ENCODE results near the gene OR52B6.
A peak's percentile ranks its signal among the peaks of the same experiment; 100 is the strongest.
"Not testable (repeated sequence)": the region's sequence is repeated elsewhere in the genome, so short reads cannot be mapped to it uniquely, and the experiment has no call there.

The OR52B6 gene

DNA sequence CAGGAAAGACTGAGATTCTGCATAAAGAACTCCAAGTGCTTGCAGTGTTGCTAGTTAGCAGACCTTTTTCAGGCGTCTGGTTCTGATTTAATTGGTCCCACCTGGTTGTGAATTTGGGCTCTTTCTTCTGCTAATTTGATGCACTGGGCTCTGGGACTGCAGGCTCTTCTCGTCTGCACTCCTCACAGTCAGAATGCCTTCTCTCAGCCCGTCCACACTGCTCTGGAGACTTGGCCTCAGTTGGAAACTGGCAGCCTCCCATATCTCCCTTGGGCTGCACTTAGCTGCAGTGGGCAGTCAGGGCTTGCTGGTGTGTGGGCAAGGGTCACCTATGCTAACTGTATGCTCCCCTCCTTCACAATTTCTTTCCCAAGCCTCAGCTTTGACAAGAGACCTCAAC lies 17.3 kb downstream of the OR52B6 start:
- DNase-seq = no peak

DNA sequence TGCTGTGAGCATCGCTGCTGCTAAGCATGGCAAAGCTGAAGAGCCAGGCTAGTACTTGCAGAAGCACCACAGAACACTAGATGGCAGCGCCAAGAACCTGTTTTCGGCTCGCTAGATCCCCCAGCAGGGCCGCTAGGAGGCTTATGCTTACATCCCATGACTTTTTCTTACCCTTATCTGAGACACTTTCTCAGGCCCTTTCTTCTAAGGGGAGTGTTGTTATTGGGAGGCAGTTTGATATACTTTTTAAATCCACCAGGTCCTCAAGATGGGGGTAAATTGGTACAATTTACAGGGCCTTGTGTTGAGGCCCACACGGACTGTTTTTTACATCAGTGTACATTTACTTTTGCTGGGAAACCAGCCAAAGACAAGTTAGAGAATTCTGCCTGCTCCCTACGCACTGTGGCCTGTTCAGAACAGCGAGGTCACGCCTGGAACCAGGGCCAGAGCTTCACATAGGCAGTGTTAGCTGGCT lies 19.7 kb downstream of the OR52B6 start:
- DNase-seq = no peak

DNA sequence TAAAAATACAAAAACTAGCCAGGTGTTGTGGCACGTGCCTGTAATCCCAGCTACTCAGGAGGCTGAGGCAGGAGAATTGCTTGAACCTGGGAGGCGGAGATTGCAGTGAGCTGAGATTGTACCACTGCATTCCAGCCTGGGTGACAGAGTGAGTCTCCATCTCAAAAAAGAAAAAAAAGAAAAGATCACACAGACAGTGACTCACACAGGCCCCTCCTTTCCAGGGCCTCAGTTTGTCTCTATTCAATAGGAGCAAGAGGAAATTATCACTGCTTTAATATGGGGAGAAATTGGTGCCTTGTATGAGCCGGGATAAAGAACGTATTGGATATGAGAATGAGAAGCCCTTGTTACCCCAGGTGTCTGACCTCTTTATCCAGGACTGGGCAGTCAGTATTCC lies 22.1 kb downstream of the OR52B6 start:
- not testable (repeated sequence) for DNase-seq

DNA sequence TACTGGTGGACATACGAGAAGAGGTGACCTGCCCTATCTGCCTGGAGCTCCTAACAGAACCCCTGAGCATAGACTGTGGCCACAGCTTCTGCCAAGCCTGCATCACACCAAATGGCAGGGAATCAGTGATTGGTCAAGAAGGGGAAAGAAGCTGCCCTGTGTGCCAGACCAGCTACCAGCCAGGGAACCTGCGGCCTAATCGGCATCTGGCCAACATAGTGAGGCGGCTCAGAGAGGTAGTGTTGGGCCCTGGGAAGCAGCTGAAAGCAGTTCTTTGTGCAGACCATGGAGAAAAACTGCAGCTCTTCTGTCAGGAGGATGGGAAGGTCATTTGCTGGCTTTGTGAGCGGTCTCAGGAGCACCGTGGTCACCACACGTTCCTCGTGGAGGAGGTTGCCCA lies 22.6 kb downstream of the OR52B6 start:
- peak in 1 of 2 experiments; percentile 15 for DNase-seq

DNA sequence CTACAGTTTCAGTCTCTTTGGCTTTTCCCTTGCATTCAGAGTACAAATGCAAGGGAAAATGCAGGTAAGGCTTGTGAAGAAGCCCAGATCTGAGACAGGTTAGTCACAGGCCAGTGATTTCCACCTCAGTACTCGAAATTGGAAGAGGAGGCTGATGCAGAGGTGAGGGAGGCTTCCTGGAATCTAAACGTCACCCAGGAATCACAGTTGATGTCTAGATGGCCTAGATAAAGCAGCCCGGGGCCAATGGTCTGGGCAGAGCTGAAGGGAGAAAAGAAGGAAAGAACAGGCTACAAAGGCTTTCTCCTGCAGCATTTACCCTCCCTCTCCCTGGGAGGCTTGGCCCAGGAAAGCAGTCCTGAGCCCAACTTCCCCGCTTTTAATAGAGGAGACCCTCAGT lies 24.2 kb downstream of the OR52B6 start:
- DNase-seq = no peak

DNA sequence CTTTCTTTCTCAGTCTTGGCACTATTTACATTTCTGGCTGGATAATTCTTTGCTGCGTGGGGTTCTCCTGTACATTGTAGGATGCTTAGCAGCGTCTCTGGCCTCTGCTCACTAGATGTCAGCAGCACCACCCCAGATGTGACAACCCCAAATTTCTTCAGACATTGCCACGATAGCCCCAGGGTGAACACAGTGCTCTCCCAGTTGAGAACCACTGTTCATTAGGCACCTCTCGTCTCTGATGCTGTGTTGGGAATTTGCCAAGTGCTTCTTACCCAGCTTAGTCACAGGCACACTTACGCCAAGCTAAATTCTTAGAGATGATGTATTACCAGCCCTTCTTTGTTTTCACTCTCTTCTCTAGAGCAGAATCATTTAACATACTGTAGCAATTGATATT lies 25.2 kb downstream of the OR52B6 start:
- no peak for DNase-seq

DNA sequence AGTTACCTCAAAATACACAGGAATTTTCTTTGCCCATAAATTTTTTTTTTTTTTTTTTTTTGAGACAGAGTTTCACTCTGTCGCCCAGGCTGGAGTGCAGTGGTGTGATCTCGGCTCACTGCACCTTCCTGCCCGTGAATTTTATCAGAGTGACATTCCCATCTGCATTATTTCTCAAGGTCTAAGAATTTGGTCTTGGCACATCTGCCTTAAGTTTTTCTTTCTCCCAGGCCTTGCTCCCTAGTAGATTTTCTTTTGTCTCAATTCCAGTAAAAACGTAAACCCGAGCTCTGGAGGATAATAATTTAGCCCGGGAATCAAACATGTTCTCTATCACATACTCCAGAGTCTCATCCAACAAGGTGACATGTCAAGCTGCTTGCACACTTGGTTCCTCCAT lies 28.1 kb downstream of the OR52B6 start:
- DNase-seq = no peak

DNA sequence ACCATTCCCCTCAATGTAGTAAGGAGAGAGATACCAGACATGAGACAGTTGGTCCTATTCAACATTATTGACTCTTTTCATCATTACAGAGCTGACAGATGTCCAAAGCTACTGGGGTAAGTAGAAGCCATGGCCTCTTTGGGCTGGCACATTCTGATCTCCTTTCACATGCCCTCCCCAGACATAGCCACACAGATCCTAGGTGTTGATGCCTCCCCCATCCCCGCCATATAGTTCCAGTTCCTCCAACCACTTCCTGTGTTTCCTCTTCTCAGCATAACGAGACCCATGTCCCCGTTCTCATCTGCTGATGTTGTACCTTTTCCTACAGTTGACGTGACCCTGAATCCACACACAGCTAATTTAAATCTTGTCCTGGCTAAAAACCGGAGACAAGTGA lies 29.8 kb downstream of the OR52B6 start:
- DNase-seq = no peak

DNA sequence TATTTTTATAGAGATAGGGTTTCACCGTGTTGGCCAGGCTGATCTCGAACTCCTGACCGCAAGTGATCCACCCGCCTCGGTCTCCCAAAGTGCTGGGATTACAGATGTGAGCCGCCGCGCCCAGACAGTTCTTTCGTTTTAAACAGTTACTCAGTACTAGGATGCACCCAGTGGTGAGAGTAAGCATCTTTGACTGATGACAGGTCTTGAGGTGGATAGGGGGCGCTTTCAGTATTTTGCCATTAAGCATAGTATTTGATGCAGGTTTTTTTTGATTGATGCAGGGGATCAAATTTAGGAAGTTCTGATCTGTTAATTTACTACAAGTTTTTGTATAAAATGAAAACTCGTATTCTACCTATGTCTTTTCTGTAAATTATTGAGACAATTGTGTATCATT lies 30.9 kb downstream of the OR52B6 start:
- no peak for DNase-seq

DNA sequence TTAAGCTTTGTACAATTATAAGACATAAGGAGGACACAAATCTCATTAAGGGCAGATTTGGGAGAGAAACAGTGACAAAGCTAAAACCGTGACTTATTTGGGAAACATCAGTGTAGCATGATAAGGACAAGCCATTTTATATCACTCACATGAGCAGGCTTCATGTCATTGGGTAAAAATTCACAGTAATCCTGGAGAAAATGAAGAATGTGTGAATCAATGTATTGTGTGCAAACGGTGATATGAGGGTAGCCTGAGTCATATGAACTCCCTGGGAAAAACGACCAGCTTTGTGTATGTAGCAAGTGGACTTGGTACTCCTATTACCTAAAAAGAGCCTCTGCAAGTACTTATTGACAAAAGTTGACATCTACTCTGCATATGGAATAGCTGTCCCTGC lies 38.1 kb downstream of the OR52B6 start:
- no peak for DNase-seq

DNA sequence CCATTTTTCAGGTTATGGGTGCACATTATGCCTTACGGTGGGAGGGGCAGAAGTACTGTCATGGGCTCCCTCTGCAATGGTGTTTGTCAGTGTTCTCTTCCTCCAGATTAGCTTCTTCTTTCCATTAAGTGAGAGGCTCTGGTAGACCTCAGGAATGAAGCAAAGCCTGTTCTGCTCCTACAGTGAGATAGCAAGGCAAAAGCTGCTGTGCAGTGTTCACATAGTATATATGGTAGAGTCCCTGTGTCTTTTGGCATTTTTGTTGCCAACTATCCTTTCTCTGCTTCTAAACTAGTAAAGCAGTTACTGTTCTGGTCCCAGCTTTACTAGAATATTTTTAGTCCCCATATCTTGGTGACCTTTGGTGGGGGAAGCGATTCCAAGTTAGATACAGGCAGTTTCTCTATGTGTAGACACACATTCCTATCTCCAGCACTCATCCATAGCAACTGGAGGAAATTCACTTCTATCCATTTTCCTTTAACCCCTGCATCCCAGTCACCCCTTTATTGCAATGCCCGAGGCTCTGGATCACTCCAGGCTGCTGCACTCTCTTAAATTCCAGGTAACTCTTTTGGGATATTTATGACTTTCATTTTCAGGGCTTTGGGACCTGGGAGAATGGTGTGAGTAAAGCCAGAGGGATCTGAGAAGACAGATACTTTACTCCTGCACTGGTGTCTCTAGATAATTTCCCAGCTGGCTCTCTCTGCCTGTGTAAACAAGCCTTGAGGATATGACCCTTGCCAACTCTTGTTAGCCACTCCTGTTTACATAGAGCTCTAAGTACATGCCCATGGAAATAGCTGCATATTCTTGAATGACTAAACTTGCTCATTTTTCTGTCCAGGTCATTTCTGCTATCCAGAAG lies 40.2 kb downstream of the OR52B6 start:
- DNase-seq = no peak

DNA sequence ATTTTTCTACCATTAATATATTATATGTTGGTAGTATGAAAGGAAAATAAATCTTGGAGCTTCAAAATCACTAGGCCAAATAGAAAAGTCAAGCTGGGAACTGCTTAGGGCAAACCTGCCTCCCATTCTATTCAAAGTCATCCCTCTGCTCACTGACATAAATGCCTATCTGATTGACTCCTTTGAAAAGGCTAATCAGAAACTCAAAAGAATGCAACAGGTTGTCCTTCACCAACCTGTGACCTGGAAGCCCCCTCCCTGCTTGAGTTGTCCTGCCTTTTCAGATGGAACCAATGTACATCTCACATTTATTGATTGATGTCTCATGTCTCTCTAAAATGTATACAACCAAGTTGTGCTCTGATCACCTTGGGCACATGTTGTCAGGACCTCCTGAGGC lies 40.9 kb downstream of the OR52B6 start:
- DNase-seq = no peak

DNA sequence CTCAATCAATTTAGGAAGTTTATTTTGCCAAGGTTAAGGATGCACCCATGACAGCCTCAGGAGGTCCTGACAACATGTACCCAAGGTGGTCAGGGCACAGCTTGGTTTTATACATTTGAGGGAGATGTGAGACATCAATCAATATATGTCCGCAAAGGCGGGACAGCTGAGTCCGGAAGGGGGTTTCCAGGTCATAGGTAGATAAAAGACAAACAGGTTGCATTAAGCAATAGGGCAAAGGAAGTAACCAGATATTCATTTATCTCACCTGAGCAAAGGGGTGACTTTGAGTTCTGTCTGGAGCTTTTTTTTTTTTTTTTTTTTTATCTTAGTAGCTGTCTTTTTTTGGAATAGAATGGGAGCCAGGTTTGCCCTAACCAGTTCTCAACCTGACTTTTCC lies 42.1 kb downstream of the OR52B6 start:
- DNase-seq = no peak

DNA sequence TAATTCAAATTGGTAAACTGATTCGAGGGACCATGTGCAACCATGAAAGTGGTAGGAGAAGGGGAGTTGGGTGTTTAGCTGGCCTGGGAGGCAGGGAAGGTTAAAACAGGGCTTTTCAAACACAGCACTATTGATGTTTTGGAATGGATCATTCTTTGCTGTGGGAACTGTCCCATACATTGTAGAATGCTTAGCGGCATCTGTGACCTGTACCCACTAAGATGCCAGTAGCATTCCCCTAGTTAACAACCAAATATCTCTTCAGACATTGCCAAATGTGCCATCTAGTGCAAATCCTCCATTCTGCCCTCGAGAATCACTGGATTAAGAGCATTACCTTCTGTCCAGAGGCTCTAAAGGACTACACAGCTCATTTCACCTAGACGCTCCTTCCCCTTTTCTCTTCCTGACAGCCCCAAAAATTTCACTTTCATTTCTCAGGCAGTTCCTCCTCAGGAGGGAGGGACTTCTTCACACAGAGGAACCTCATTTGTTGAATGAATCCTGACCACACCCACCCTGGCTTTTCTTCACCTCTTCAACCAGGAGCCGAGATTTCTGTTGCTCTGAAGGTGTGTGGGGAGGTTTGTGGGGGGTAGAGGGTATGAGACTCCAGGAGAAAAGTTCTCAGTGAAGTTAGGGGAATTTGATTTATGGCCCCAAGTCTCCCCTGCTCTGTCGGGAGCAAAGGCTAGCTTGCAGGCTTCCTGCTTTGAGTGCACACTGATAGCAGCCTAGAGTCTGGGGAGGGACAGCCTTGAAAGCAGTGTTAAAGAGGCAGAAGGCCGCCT lies 44.0 kb downstream of the OR52B6 start, which contains the start of gene TRIM34:
Gene TRIM34 (plus strand): TSS at position 513 of the 791 bp plus-strand sequence. CDS start 7,331 bp downstream, outside the sequence.
- DNase-seq = no peak

DNA sequence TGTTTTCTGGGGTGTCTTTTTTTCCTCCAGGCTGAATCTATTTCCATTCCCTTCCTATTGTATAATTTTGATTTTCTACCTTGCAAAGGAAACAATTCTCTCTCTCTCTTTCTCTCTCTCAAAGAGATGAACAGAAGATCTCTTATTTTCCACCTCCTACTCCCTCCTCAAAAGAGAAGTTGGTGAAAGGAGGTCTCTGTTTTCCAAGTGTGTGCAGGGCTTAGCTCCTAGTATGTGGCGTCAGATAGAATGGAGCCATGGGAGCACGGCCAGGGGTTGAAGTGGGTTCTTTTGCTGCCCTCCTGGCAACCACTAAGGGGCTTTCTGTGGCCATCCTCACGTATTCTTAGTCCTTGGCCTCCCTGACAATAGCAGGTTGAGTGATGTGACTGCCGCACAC lies 44.6 kb downstream of the OR52B6 start:
- DNase-seq = no peak

DNA sequence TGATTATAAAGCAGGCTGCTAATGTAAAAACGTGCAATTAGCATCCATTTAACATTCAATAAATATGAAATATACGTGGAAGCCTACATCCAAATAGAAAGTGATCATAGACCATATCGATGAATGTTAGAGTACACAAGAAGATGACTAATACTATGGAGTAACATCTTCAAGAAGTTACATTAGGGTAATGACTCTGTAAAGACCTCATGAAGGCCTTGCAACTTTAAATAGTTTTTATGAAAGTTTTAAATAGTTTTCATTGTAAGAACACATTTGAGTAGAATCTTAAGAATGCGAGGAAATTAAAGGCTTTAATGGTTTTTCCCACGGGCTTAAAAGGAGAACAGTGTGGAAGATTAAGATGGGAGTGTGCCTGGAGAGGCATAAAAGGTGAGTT lies 45.5 kb downstream of the OR52B6 start:
- DNase-seq = no peak

DNA sequence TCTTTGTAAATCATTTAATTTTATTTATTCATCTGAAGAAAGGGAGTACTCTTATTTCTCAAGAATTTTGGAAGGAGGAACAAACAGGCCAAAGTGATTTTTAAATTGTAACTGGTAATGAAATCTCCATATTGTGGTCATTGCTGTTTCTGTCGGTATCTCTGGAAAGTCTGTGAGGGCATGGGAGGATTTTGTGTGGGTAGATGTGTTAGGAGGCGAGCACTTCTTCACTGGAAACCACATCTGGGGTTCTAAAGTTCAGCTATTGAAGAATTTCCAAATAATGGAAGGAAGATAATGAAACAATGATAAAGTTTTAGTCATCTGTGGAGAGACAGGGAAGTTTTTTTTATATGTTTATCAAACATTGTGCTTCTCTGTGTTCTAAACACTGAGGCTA lies 50.7 kb downstream of the OR52B6 start:
- no peak for DNase-seq
